K562 (cell line): ENCODE results near the gene FHIP1B. TPM values are rescaled to one million over a fixed set of nuclear protein-coding genes. Genes with fewer than 3 reads are reported as not detected.
A peak's percentile ranks its signal among the peaks of the same experiment; 100 is the strongest.

ENCODE experiments used
- ARHGAP35 ChIP-seq: fragments of 450-650 bp; IDR thresholded peaks from 2 replicates; pipeline ENCODE4 v1.6.1; 2018; ENCODE audit not compliant: partially characterized antibody
- ARID1B ChIP-seq: fragments of 450-650 bp; IDR thresholded peaks from 2 replicates; pipeline ENCODE4 v1.6.1; 2016; ENCODE audit warnings: antibody characterized with exemption, mild to moderate bottlenecking, inconsistent platforms
- CEBPG ChIP-seq, 3 experiments: fragments of 200-800 bp in 1 of 3; sonication (Bioruptor generic) in 1 of 3; sonication (generic) in 1 of 3; formaldehyde crosslinking in 1 of 3; IDR thresholded peaks in 2 of 3; conservative IDR thresholded peaks in 1 of 3; 2 replicates each; pipeline versions ENCODE4 v1.6.1 to v1.8.0; 2016 to 2022; ENCODE audit warnings: missing compliant biosample characterization in 2 of 3, missing genetic modification characterization in 2 of 3, mild to moderate bottlenecking in 1 of 3, missing genetic modification reagents in 1 of 3
- EGR1 ChIP-seq: fragments of 450-650 bp; conservative IDR thresholded peaks from 2 replicates; pipeline ENCODE4 v1.6.1; 2017; ENCODE audit warnings: mild to moderate bottlenecking
- KLF13 ChIP-seq: fragments of 450-650 bp; IDR thresholded peaks from 2 replicates; pipeline ENCODE4 v1.6.1; 2016; ENCODE audit warnings: missing genetic modification characterization, low read depth, mild to moderate bottlenecking, missing compliant biosample characterization, moderate library complexity, borderline replicate concordance
- NCOA4 ChIP-seq: fragments of 450-650 bp; IDR thresholded peaks from 2 replicates; pipeline ENCODE4 v1.6.1; 2018; ENCODE audit warnings: mild to moderate bottlenecking; ENCODE audit not compliant: partially characterized antibody
- NFE2L1 ChIP-seq: fragments of 450-650 bp; IDR thresholded peaks from 2 replicates; pipeline ENCODE4 v1.6.1; 2016; ENCODE audit warnings: missing genetic modification characterization, low read depth, mild to moderate bottlenecking, missing compliant biosample characterization, moderate library complexity, borderline replicate concordance
- NFIC ChIP-seq: fragments of 450-650 bp; IDR thresholded peaks from 2 replicates; pipeline ENCODE4 v1.6.1; 2017; ENCODE audit warnings: mild to moderate bottlenecking, inconsistent platforms
- NRF1 ChIP-seq, 2 experiments: fragments of 450-650 bp; IDR thresholded peaks in 1 of 2; conservative IDR thresholded peaks in 1 of 2; 2 replicates each; pipeline ENCODE4 v1.6.1; 2014; ENCODE audit warnings: mild to moderate bottlenecking in 2 of 2
- POLR2AphosphoS5 ChIP-seq: IDR thresholded peaks from 2 replicates; pipeline ENCODE4 v1.6.1; 2011; ENCODE audit warnings: mild to moderate bottlenecking, low read depth, low read length, moderate library complexity; ENCODE audit not compliant: control insufficient read depth, insufficient read depth
- SMARCA5 ChIP-seq: fragments of 450-650 bp; IDR thresholded peaks from 2 replicates; pipeline ENCODE4 v1.6.1; 2016
- SRSF7 ChIP-seq: fragments of 200-400 bp; formaldehyde crosslinking; optimal IDR thresholded peaks from 2 replicates; pipeline ENCODE3; 2017; ENCODE audit warnings: mild to moderate bottlenecking, low read depth, low read length
- TAL1 ChIP-seq: fragments of 450-650 bp; IDR thresholded peaks from 2 replicates; pipeline ENCODE4 v1.6.1; 2016; ENCODE audit warnings: mild to moderate bottlenecking
- TCF3 ChIP-seq: sonication (generic); formaldehyde crosslinking; IDR thresholded peaks from 2 replicates; pipeline ENCODE4 v1.4.0; 2020; ENCODE audit warnings: mild to moderate bottlenecking, missing genetic modification reagents
- TGIF2 ChIP-seq: sonication (generic); formaldehyde crosslinking; IDR thresholded peaks from 2 replicates; pipeline ENCODE4 v1.8.1; 2022; ENCODE audit warnings: mild to moderate bottlenecking, missing genetic modification reagents, moderate library complexity
- ZBTB1 ChIP-seq: sonication (generic); formaldehyde crosslinking; IDR thresholded peaks from 2 replicates; pipeline ENCODE4 v1.8.1; 2023; ENCODE audit warnings: missing genetic modification reagents, low read depth, mild to moderate bottlenecking, borderline replicate concordance
- ZKSCAN8 ChIP-seq: fragments of 200-800 bp; sonication (Bioruptor generic); IDR thresholded peaks from 2 replicates; pipeline ENCODE4 v1.6.1; 2016; ENCODE audit warnings: missing genetic modification characterization, missing compliant biosample characterization
- ZNF124 ChIP-seq: sonication (generic); formaldehyde crosslinking; IDR thresholded peaks from 2 replicates; pipeline ENCODE4 v1.8.1; 2022; ENCODE audit warnings: missing genetic modification reagents
- ZNF175 ChIP-seq: fragments of 200-800 bp; sonication (Bioruptor generic); IDR thresholded peaks from 2 replicates; pipeline ENCODE4 v1.6.1; 2016; ENCODE audit warnings: low read depth, mild to moderate bottlenecking, missing genetic modification characterization, missing compliant biosample characterization
- ZNF24 ChIP-seq: fragments of 450-650 bp; IDR thresholded peaks from 2 replicates; pipeline ENCODE4 v1.6.1; 2016
- ZNF584 ChIP-seq: fragments of 200-800 bp; sonication (Bioruptor generic); IDR thresholded peaks from 2 replicates; pipeline ENCODE4 v1.6.1; 2016; ENCODE audit warnings: low read depth, mild to moderate bottlenecking, missing genetic modification characterization, missing compliant biosample characterization
- ZNF589 ChIP-seq: fragments of 200-800 bp; sonication (Bioruptor generic); IDR thresholded peaks from 2 replicates; pipeline ENCODE4 v1.6.1; 2016; ENCODE audit warnings: low read depth, missing genetic modification characterization, missing compliant biosample characterization
- ZNF707 ChIP-seq: fragments of 250-450 bp; sonication (Bioruptor Pico); conservative IDR thresholded peaks from 2 replicates; pipeline ENCODE4 v1.8.0; 2022; ENCODE audit warnings: inconsistent platforms, mild to moderate bottlenecking, moderate library complexity
- ZNF75A ChIP-seq: fragments of 450-650 bp; formaldehyde crosslinking; IDR thresholded peaks from 2 replicates; pipeline ENCODE4 v1.4.0; 2020; ENCODE audit warnings: mild to moderate bottlenecking
- polyA plus RNA-seq, 8 experiments: library from polyadenylated mRNA; depleted of rRNA in 4 of 8; stranded (reverse) in 5 of 8; unstranded in 3 of 8; fragments of >200 nt; fragmentation: Nextera tagmentation in 2 of 8; fragmentation: Illumina TruSeq in 1 of 8; extraction: Ambion mirVana in 2 of 8; extraction: Trizol in 1 of 8; gene quantifications; 2 replicates each; pipeline versions ENCODE4 v1.2.1 to v1.2.3, GENCODE V29; 2011 to 2014; ENCODE audit warnings: inconsistent platforms in 1 of 8, missing spikeins in 1 of 8
- total RNA-seq, 7 experiments: library from RNA; depleted of rRNA in 6 of 7; stranded (reverse); fragments of >200 nt in 6 of 7; fragmentation: Illumina TruSeq in 2 of 7; extraction: Trizol in 2 of 7; gene quantifications; 2 replicates each; pipeline versions ENCODE4 v1.2.1 to v1.2.3, GENCODE V29; 2011 to 2021; ENCODE audit warnings: low replicate concordance in 1 of 7
- TF ChIP-seq, protein P1 (sequence below): fragments of 200-800 bp; sonication (Bioruptor generic); IDR thresholded peaks from 2 replicates; pipeline ENCODE4 v1.6.1; 2017; ENCODE audit warnings: missing genetic modification characterization, missing compliant biosample characterization
- TF ChIP-seq, protein P2 (sequence below): fragments of 250-450 bp; sonication (Bioruptor Pico); IDR thresholded peaks from 2 replicates; pipeline ENCODE4 v1.6.1; 2021; ENCODE audit warnings: mild to moderate bottlenecking

FHIP1B gene
- total and polyA plus RNA-seq, 9 of the 15 experiments (the other 6 are each of a cell fraction or from before 2014, with no cell fraction given): 0.94 to 24.7 (median 15.6) TPM

- TF ChIP-seq ZBTB1 (CRISPR knock-in tag) (no peak), SRSF7 (no peak), NCOA4 (no peak), NRF1 (conservative IDR thresholded peaks at IDR 0.05 in 1 of 2, IDR thresholded peaks at IDR 0.05 in 1 of 2) (no peak), ZNF124 (CRISPR knock-in tag) (no peak), ZNF175 (CRISPR knock-in tag) (0 out of 2 replicates have a peak, but pooled peaks have one; percentile 43), TGIF2 (CRISPR knock-in tag) (no peak), NFIC (peak; percentile 27; the same call in 1 of the 2 replicates), TCF3 (CRISPR knock-in tag) (peak; percentile 62), ZKSCAN8 (CRISPR knock-in tag) (0 out of 2 replicates have a peak, but pooled peaks have one; percentile 25), ZNF707 (no peak), SMARCA5 (no peak), TAL1 (peak; percentile 42; the same call in 1 of the 2 replicates), POLR2AphosphoS5 (0 out of 2 replicates have a peak, but pooled peaks have one; percentile 38), ARID1B (peak; percentile 41; the same call in 1 of the 2 replicates), ARHGAP35 (no peak), ZNF589 (peak; percentile 76; the same call in 1 of the 2 replicates), NFE2L1 (no peak), ZNF24 (no peak), EGR1 (peak; percentile 55), ZNF75A (CRISPR knock-in tag) (no peak), KLF13 (no peak), ZNF584 (CRISPR knock-in tag) (no peak), CEBPG (CRISPR knock-in tag; IDR thresholded peaks at IDR 0.05) (no peak), CEBPG (tag; conservative IDR thresholded peaks at IDR 0.05 in 1 of 2, IDR thresholded peaks at IDR 0.05 in 1 of 2) (no peak)
- TF ChIP-seq, protein P1, sequence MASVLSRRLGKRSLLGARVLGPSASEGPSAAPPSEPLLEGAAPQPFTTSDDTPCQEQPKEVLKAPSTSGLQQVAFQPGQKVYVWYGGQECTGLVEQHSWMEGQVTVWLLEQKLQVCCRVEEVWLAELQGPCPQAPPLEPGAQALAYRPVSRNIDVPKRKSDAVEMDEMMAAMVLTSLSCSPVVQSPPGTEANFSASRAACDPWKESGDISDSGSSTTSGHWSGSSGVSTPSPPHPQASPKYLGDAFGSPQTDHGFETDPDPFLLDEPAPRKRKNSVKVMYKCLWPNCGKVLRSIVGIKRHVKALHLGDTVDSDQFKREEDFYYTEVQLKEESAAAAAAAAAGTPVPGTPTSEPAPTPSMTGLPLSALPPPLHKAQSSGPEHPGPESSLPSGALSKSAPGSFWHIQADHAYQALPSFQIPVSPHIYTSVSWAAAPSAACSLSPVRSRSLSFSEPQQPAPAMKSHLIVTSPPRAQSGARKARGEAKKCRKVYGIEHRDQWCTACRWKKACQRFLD (CRISPR knock-in tag): no peak
- TF ChIP-seq, protein P2, sequence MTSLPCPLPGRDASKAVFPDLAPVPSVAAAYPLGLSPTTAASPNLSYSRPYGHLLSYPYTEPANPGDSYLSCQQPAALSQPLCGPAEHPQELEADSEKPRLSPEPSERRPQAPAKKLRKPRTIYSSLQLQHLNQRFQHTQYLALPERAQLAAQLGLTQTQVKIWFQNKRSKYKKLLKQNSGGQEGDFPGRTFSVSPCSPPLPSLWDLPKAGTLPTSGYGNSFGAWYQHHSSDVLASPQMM (CRISPR knock-in tag): no peak
- TF ChIP-seq, all 486 proteins: peak for 18
Measured at GRCh38 chr11:6251990-6252473, 17.6 kb upstream of the FHIP1B start (continued).
